Measurements from ENCODE around the gene LPAR3. TPM values are rescaled to one million over a fixed set of nuclear protein-coding genes. Genes with fewer than 3 reads are reported as not detected.

Gene LPAR3
- total RNA-seq, 1 donor from 2014 or later: 0.47 TPM

- H3K4me3 Mint-ChIP-seq: no peak overlapping the region
These were observed 120.5 kb downstream of the LPAR3 start for GRCh38 chr1:84772428-84772943.

GRCh38 chr1:84771895-84772294, 121.1 kb downstream of the LPAR3 start:
- DNase-seq (ENCODE audit: low spot score): no peak
- H3K4me3 Mint-ChIP-seq: no peak overlapping the region
- H3K27ac Mint-ChIP-seq: no peak overlapping the region
- intact Hi-C loops (cut with micrococcal nuclease): loop anchor here (1.0 to 10.0 kb wide), 6 partner anchors 165 to 867 kb away; partner anchors contain the start of genes C1orf52 and PRKACB
- peaks cover 6% of the 10 kb centered on the region for H3K4me1 Mint-ChIP-seq (ENCODE audit: low read depth)
- H3K36me3 Mint-ChIP-seq (ENCODE audit: low read depth): no peaks in the 10 kb centered on the region
- no peaks in the 10 kb centered on the region for H3K9me3 Mint-ChIP-seq
- H3K27me3 Mint-ChIP-seq (ENCODE audit: insufficient read depth): peaks cover 21% of the 10 kb centered on the region

More at GRCh38 chr1:84772428-84772943, 120.5 kb downstream of the LPAR3 start:
- H3K4me1 Mint-ChIP-seq (ENCODE audit: low read depth): peaks cover 6% of the 10 kb centered on the region
- H3K9me3 Mint-ChIP-seq: no peaks in the 10 kb centered on the region
- intact Hi-C loops (cut with micrococcal nuclease): loop anchor here (1.0 to 10.0 kb wide), 6 partner anchors 164 to 868 kb away; partner anchors contain the start of genes C1orf52 and PRKACB
- no peak overlapping the region for H3K27ac Mint-ChIP-seq
- H3K36me3 Mint-ChIP-seq (ENCODE audit: low read depth): no peaks in the 10 kb centered on the region
- peak; percentile 48 for DNase-seq (ENCODE audit: low spot score)
- H3K27me3 Mint-ChIP-seq (ENCODE audit: insufficient read depth): peaks cover 21% of the 10 kb centered on the region

- H3K36me3 Mint-ChIP-seq (ENCODE audit: low read depth): no peaks in the 10 kb centered on the region
- no peak overlapping the region for H3K27ac Mint-ChIP-seq
- no peak for DNase-seq (ENCODE audit: low spot score)
- no peak overlapping the region for H3K4me3 Mint-ChIP-seq
- peaks cover 6% of the 10 kb centered on the region for H3K4me1 Mint-ChIP-seq (ENCODE audit: low read depth)
- peaks cover 34% of the 10 kb centered on the region for H3K27me3 Mint-ChIP-seq (ENCODE audit: insufficient read depth)
- intact Hi-C loops (cut with micrococcal nuclease): loop anchor here (5.0 to 10.0 kb wide), 2 partner anchors 484 to 628 kb away; partner anchors contain the start of genes C1orf52 and PRKACB
- no peaks in the 10 kb centered on the region for H3K9me3 Mint-ChIP-seq
These were observed 122.5 kb downstream of the LPAR3 start for GRCh38 chr1:84770481-84770880.

- intact Hi-C loops (cut with micrococcal nuclease): loop anchor here (5.0 to 10.0 kb wide), 2 partner anchors 485 to 627 kb away; partner anchors contain the start of genes C1orf52 and PRKACB
- no peak for DNase-seq (ENCODE audit: low spot score)
- Mint-ChIP-seq H3K4me1 (ENCODE audit: low read depth) (peaks cover 6% of the 10 kb centered on the region), H3K27ac (no peak overlapping the region), H3K36me3 (ENCODE audit: low read depth) (no peaks in the 10 kb centered on the region), H3K27me3 (ENCODE audit: insufficient read depth) (peaks cover 40% of the 10 kb centered on the region), H3K9me3 (no peaks in the 10 kb centered on the region), H3K4me3 (no peak overlapping the region)
These were observed 123.4 kb downstream of the LPAR3 start for GRCh38 chr1:84769636-84770035.

- peaks cover 40% of the 10 kb centered on the region for H3K27me3 Mint-ChIP-seq (ENCODE audit: insufficient read depth)
- intact Hi-C loops (cut with micrococcal nuclease): no loop called here
- DNase-seq (ENCODE audit: low spot score): no peak
- no peaks in the 10 kb centered on the region for H3K9me3 Mint-ChIP-seq
- no peaks in the 10 kb centered on the region for H3K36me3 Mint-ChIP-seq (ENCODE audit: low read depth)
- no peak overlapping the region for H3K4me3 Mint-ChIP-seq
- peaks cover 6% of the 10 kb centered on the region for H3K4me1 Mint-ChIP-seq (ENCODE audit: low read depth)
- H3K27ac Mint-ChIP-seq: no peak overlapping the region
These were observed 124.4 kb downstream of the LPAR3 start for GRCh38 chr1:84768634-84769033.

- H3K27ac Mint-ChIP-seq: no peak overlapping the region
- H3K4me3 Mint-ChIP-seq: no peak overlapping the region
- peaks cover 27% of the 10 kb centered on the region for H3K27me3 Mint-ChIP-seq (ENCODE audit: insufficient read depth)
- H3K4me1 Mint-ChIP-seq (ENCODE audit: low read depth): peaks cover 2% of the 10 kb centered on the region
- H3K9me3 Mint-ChIP-seq: no peaks in the 10 kb centered on the region
- DNase-seq (ENCODE audit: low spot score): no peak
- H3K36me3 Mint-ChIP-seq (ENCODE audit: low read depth): no peaks in the 10 kb centered on the region
- intact Hi-C loops (cut with micrococcal nuclease): no loop called here
These were observed 128.9 kb downstream of the LPAR3 start for GRCh38 chr1:84763912-84764680.

- no peak overlapping the region for H3K4me3 Mint-ChIP-seq
- intact Hi-C loops (cut with micrococcal nuclease): no loop called here
- H3K27ac Mint-ChIP-seq: no peak overlapping the region
- no peak for DNase-seq (ENCODE audit: low spot score)
- peaks cover 6% of the 10 kb centered on the region for H3K4me1 Mint-ChIP-seq (ENCODE audit: low read depth)
- H3K27me3 Mint-ChIP-seq (ENCODE audit: insufficient read depth): peaks cover 26% of the 10 kb centered on the region
- no peaks in the 10 kb centered on the region for H3K9me3 Mint-ChIP-seq
- H3K36me3 Mint-ChIP-seq (ENCODE audit: low read depth): no peaks in the 10 kb centered on the region
These were observed 130.3 kb downstream of the LPAR3 start for GRCh38 chr1:84762664-84763063.

Other genes starting within 250 kb of the LPAR3 start
- gene SSX2IP, start 202.7 kb downstream of the LPAR3 start, total RNA-seq: 11.1 and 15.0 TPM in 2 replicates
- gene MCOLN2, start 103.9 kb upstream of the LPAR3 start, total RNA-seq: 117 and 119 TPM in 2 replicates
- gene MCOLN3, start 155.3 kb upstream of the LPAR3 start, total RNA-seq: 1.3 and 1.7 TPM in 2 replicates

All from activated T-helper 1 cell treated with anti-CD3 and anti-CD28 coated beads, Interleukin-12 subunit alpha, Interleukin-12 subunit beta, Interleukin-2, Interleukin-4 antibody, amounts not matched to agents 30 ng/mL and 10 ng/mL and 1 ng/mL, durations not matched to agents 14 hours and 24 hours and 36 hours (primary cell).